Measurements from ENCODE around the gene GLOD5.

- TF ChIP-seq POLR2A (IDR thresholded peaks at IDR 0.05) (no peak), CTCF (IDR thresholded peaks at IDR 0.05) (no peak), POLR2AphosphoS5 (IDR thresholded peaks at IDR 0.05) (no peak)
These were observed 14.0 kb upstream of the GLOD5 start for GRCh38 chrX:48747415-48748016.
